MCF 10A (cell line): Measurements from ENCODE around the gene PSME3IP1. TPM values are rescaled to one million over a fixed set of nuclear protein-coding genes. Genes with fewer than 3 reads are reported as not detected.
"Not testable (repeated sequence)": the region's sequence is repeated elsewhere in the genome, so short reads cannot be mapped to it uniquely, and the experiment has no call there.

Experiments
- BruUV-seq: library from RNA; stranded (reverse); fragments of 400-500 nt; replicated peaks from 2 replicates; lab custom pipeline; 2021; lab: Mats Ljungman, UMichigan
- CTCF ChIA-PET: fragments of 300-600 bp; sonication (Branson Sonifier 250); formaldehyde crosslinking; extraction: SDS; loops from one replicate; lab custom pipeline; 2021; ENCODE audit warnings: antibody characterized with exemption, inconsistent platforms; lab: Yijun Ruan, JAX
- POLR2A ChIA-PET: fragments of 300-600, 350-650 bp; sonication (Branson Sonifier 250); formaldehyde crosslinking; extraction: SDS; loops from one replicate; lab custom pipeline; 2020; ENCODE audit warnings: antibody characterized with exemption, inconsistent platforms; lab: Yijun Ruan, JAX
- DNase-seq: peaks from one replicate; pipeline ENCODE4 v3.0.0-alpha.2; 2018; ENCODE audit not compliant: unreplicated experiment
- H3K27ac Mint-ChIP-seq: one replicate; pipeline ENCODE4 v1.8.0; 2022; ENCODE audit warnings: mild to moderate bottlenecking, low read depth, mixed read lengths; ENCODE audit not compliant: unreplicated experiment
- H3K27me3 Mint-ChIP-seq: one replicate; pipeline ENCODE4 v1.8.0; 2022; ENCODE audit warnings: mixed read lengths; ENCODE audit not compliant: insufficient read depth, unreplicated experiment
- H3K36me3 Mint-ChIP-seq: one replicate; pipeline ENCODE4 v1.8.0; 2022; ENCODE audit warnings: mild to moderate bottlenecking, moderate library complexity, mixed read lengths; ENCODE audit not compliant: insufficient read depth, unreplicated experiment
- H3K4me1 Mint-ChIP-seq: one replicate; pipeline ENCODE4 v1.8.0; 2022; ENCODE audit warnings: mixed read lengths; ENCODE audit not compliant: insufficient read depth, unreplicated experiment
- H3K4me3 Mint-ChIP-seq: one replicate; pipeline ENCODE4 v1.8.0; 2022; ENCODE audit warnings: mild to moderate bottlenecking, moderate library complexity, mixed read lengths; ENCODE audit not compliant: unreplicated experiment
- H3K9me3 Mint-ChIP-seq: one replicate; pipeline ENCODE4 v1.8.0; 2022; ENCODE audit warnings: mixed read lengths; ENCODE audit not compliant: unreplicated experiment
- intact Hi-C: fragments of 100-400 bp; cut with micrococcal nuclease; formaldehyde crosslinking; loops from 2 replicates; pipeline ENCODE4 v1.14.1; 2022
- total RNA-seq: library from RNA; stranded (reverse); gene quantifications from 2 replicates; pipeline ENCODE4 v1.2.3, GENCODE V29; 2022
- TF ChIP-seq, protein P1 (sequence below): fragments of 200-600 bp; IDR thresholded peaks from one replicate; pipeline ENCODE4 v1.8.0; 2022; ENCODE audit warnings: antibody characterized with exemption, mild to moderate bottlenecking; ENCODE audit not compliant: unreplicated experiment

The PSME3IP1 gene
- total RNA-seq, 1 experiment from 2014 or later, result 107 TPM

- TSS peak; percentile 37 for BruUV-seq
- DNase-seq, result no peak
- ChIA-PET POLR2A (interaction anchor here (1.5 to 1.9 kb wide), 3 partner anchors 8 to 10 kb away, joined by 4 to 8 read pairs (median 4); no protein-coding TSS in a partner anchor), CTCF (interaction anchor here (0.8 to 0.9 kb wide), 2 partner anchors 9 to 338 kb away, joined by 4 to 5 read pairs; no protein-coding TSS in a partner anchor)
- intact Hi-C loops, result no loop called here
- peaks cover 57% of the 10 kb centered on the region for H3K36me3 Mint-ChIP-seq
- H3K4me3 Mint-ChIP-seq, result no peak overlapping the region
- TF ChIP-seq, protein P1, sequence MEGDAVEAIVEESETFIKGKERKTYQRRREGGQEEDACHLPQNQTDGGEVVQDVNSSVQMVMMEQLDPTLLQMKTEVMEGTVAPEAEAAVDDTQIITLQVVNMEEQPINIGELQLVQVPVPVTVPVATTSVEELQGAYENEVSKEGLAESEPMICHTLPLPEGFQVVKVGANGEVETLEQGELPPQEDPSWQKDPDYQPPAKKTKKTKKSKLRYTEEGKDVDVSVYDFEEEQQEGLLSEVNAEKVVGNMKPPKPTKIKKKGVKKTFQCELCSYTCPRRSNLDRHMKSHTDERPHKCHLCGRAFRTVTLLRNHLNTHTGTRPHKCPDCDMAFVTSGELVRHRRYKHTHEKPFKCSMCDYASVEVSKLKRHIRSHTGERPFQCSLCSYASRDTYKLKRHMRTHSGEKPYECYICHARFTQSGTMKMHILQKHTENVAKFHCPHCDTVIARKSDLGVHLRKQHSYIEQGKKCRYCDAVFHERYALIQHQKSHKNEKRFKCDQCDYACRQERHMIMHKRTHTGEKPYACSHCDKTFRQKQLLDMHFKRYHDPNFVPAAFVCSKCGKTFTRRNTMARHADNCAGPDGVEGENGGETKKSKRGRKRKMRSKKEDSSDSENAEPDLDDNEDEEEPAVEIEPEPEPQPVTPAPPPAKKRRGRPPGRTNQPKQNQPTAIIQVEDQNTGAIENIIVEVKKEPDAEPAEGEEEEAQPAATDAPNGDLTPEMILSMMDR, result no peak
- H3K9me3 Mint-ChIP-seq, result no peaks in the 10 kb centered on the region
- no peaks in the 10 kb centered on the region for H3K27me3 Mint-ChIP-seq
- H3K4me1 Mint-ChIP-seq, result no peaks in the 10 kb centered on the region
- no peak overlapping the region for H3K27ac Mint-ChIP-seq
Observed at GRCh38 chr16:57204675-57205074, 18.8 kb upstream of the PSME3IP1 start.

DNA sequence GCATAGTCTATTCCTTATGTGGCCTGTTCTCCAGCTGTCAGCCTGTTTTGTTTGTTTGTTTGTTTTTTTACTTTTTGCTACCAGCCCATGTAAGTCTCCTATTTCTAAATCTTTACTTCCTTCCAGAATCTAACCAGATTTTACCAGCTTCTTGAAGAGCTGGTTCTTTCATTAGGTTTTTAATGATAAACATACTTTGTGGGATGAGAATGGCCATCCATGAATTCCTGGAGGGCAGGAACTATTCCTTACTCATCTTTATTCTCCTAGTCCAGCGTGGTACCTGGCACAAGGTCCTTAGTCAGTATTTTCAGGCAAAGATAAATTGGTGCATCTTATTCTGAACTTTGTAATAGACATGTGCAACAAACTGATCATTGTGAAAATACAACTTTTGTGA is 17.6 kb upstream of the PSME3IP1 start:
- H3K4me1 Mint-ChIP-seq, result no peaks in the 10 kb centered on the region
- ChIA-PET CTCF (interaction anchor here (0.6 to 1.3 kb wide), 2 partner anchors 9 to 25 kb away, joined by 3 to 4 read pairs; no protein-coding TSS in a partner anchor), POLR2A (interaction anchor here (0.7 to 1.6 kb wide), 4 partner anchors 9 to 19 kb away, joined by 3 to 5 read pairs (median 4); partner anchors contain the start of genes PSME3IP1 and RSPRY1)

DNA sequence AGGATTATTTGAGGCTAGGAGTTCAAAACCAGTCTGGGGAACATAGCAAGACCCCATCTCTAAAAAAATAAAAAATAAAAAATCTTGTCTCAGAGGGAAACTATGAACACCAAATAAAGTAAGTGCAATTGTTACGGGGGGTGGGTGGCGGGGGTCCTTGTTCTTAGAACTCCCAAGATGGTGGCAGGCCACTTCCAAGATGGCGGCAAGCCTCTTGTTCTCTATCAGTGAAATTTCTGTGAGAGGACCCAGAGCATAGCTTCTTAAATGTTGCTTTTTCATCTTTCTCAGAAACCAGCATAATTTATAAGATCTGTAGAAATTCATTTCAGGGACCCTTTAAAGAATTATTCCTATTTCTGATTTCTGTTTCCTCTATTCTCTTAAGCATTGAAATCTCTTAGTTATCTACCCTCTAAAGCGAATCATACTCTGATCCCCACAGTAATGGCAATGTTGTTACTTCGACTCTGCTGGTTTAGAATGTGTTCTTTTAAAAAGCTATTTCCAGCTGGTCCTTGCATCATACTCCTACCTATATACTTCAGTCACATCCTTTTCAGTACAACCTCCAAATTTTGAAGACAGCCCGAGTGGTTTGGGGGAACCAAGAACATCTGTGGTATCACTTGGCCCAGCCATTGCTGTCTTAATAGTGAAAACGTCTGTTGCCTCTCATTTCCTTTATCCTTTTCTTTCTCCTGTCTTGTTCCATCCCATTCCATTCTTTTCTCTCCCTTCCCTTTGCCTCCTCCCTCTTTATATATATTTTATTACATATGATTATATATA is 16.5 kb upstream of the PSME3IP1 start:
- H3K27me3 Mint-ChIP-seq, result no peaks in the 10 kb centered on the region
- TF ChIP-seq, protein P1, result no peak
- DNase-seq, result no peak
- intact Hi-C loops, result no loop called here
- no peaks in the 10 kb centered on the region for H3K4me1 Mint-ChIP-seq
- no peaks in the 10 kb centered on the region for H3K9me3 Mint-ChIP-seq
- H3K4me3 Mint-ChIP-seq, result no peak overlapping the region
- peak overlapping the region; percentile 68 for H3K27ac Mint-ChIP-seq
- ChIA-PET CTCF (no interaction called here), POLR2A (interaction anchor here (1.3 kb wide), 1 partner anchor 11 kb away, joined by 4 read pairs; no protein-coding TSS in a partner anchor)
- BruUV-seq, result no TSS peak
- H3K36me3 Mint-ChIP-seq, result peaks cover 45% of the 10 kb centered on the region

More for the DNA sequence above, 17.6 kb upstream of the PSME3IP1 start:
- no peak overlapping the region for H3K4me3 Mint-ChIP-seq
- intact Hi-C loops, result no loop called here
- H3K27ac Mint-ChIP-seq, result no peak overlapping the region
- peaks cover 53% of the 10 kb centered on the region for H3K36me3 Mint-ChIP-seq
- no peaks in the 10 kb centered on the region for H3K27me3 Mint-ChIP-seq
- BruUV-seq, result no TSS peak
- TF ChIP-seq, protein P1, result no peak
- H3K9me3 Mint-ChIP-seq, result no peaks in the 10 kb centered on the region
- DNase-seq, result no peak

- peaks cover 47% of the 10 kb centered on the region for H3K36me3 Mint-ChIP-seq
- H3K27me3 Mint-ChIP-seq, H3K4me1 Mint-ChIP-seq, CTCF ChIA-PET, POLR2A ChIA-PET, H3K4me3 Mint-ChIP-seq, H3K9me3 Mint-ChIP-seq, intact Hi-C loops, DNase-seq, BruUV-seq, H3K27ac Mint-ChIP-seq: not testable (repeated sequence)
Observed at GRCh38 chr16:57200926-57201325, 15.1 kb upstream of the PSME3IP1 start.

GRCh38 chr16:57200321-57200720 is 14.5 kb upstream of the PSME3IP1 start:
- POLR2A ChIA-PET, H3K27ac Mint-ChIP-seq, DNase-seq, BruUV-seq, H3K4me3 Mint-ChIP-seq, intact Hi-C loops, H3K27me3 Mint-ChIP-seq, H3K4me1 Mint-ChIP-seq, CTCF ChIA-PET, H3K9me3 Mint-ChIP-seq: not testable (repeated sequence)
- H3K36me3 Mint-ChIP-seq, result peaks cover 42% of the 10 kb centered on the region
